Stimulated activated CD8-positive, alpha-beta memory T cell treated with anti-CD3 and anti-CD28 coated beads, Interleukin-15, amount 100 ng/mL, for 1 hour (primary cell): ENCODE measurements around the gene BACE2.

Source experiments
- DNase-seq: peaks from one replicate; pipeline ENCODE4 v3.0.0-alpha.2; 2020; ENCODE audit warnings: low read depth

Gene BACE2

DNA sequence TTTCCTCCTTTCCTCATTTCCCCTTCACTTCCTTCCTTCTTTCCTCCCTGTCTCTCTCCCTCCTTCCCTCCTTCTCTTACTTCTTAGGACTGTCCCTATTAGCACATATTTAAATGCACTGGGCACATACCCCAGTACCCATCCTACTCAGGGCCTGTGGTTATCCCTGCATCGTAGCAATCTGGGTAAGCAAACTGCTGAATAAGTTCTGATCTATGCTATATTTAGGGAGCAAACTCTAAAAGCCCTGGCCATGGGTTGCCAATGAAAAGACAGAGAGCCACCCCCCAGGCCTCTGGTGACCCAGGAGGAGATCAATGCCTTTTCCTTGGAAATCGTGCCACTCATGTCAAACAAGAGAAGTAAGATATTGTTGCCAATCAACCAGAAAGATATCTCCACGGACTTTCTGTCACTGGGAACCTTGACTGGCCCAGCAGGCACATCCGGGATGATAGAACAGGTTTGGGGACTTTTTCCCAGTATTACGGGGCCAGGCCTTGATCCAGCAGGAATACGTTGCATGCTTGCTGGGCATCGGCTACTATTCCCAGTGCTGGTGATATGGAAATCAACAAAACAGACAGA is 154.0 kb downstream of the BACE2 start:
- DNase-seq, result no peak

GRCh38 chr21:41322496-41323382 is 154.8 kb downstream of the BACE2 start:
- no peak for DNase-seq

DNA sequence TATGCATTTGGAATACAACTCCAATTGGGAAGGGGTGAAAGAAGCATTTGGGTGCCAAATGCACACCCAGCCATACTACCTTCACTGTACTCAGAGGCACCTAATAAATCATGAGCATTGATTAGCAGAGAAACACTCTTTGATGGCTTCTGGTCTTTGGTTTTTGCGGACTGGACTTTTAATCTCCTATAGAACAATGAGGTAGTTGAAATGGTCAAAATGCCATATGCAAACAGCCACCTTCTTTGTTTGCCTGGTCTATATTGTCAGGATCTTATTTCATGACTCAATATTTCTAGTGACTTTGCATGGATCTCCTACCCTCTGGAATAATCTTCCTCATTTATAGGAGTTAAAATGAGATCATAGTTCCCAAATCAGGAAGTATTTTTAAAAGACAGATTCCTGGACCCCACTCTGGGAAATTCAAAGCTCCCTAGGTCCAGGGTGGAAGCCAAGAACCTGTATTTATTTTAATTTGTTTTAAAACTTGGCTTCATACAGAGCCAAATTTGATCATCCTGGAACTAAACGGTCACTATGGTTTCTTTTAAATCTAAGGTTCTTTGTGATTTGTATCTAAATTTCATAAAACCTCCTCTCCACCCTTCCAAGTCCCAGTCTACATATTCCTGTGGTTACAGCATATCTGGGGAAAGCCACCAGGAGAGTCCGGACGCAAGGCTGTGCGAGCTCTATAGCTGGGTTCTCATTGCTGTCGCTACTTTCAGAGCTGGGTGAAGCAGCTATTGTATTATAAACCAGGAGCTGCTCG is 157.4 kb downstream of the BACE2 start:
- DNase-seq, result no peak

GRCh38 chr21:41326414-41327080 is 158.6 kb downstream of the BACE2 start:
- no peak for DNase-seq

GRCh38 chr21:41327753-41328152 is 159.8 kb downstream of the BACE2 start:
- DNase-seq, result no peak

DNA sequence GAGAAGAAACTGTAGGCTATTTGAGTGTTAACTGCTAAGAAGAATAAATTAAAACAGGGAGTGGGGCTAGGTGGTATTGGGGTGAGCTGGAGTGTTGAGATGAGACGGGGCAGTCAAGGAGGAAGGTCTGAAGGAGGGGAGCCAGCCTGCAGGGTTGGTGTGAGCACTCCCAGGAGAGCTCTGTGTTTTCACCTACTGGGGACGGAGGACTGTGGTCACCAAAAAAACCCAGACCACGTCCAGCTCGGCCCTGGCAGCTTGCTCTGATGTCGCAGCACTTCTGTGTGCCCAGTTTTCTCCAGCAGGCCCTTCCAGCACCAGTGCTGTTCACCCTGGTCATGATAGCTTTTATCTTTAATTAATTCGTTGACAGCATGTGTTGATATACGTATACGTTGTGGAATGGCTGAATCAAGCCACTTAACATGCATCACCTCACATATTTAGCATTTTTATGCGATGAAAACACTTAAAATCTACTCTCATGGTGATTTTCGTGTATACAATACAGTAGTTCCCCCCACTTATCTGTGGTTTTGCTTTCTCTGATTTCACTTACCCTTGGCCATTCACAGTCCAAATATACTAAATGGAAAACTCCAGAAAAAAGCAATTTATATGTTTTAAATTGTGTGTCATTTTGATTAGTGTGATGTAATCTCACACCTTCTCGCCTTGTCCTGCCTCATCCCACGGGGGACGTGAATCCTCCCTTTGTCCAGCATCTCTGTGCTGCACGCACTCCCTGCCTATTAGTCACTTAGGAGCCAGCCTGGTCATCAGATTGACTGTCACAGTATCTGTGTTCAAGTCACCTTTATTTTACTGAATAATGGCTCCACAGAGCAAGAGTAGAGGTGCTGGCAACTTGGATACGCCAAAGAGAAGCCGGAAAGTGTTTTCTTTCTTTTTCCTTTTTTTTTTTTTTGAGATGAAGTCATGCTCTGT is 161.0 kb downstream of the BACE2 start:
- no peak for DNase-seq
